ENCODE data around the gene SOX6.

Gene SOX6

GRCh38 chr11:15936011-15936410 lies 420.3 kb downstream of the SOX6 start:
- no peak overlapping the region for H3K4me3 ChIP-seq (ENCODE audit: low read depth, low read length)
- no peak for TF ChIP-seq CTCF (IDR thresholded peaks at IDR 0.05; ENCODE audit: low read depth, low read length)

- H3K4me3 ChIP-seq (ENCODE audit: low read depth, low read length): no peak overlapping the region
- TF ChIP-seq CTCF (IDR thresholded peaks at IDR 0.05; ENCODE audit: low read depth, low read length): no peak
Observed at GRCh38 chr11:15935373-15935772, 421.0 kb downstream of the SOX6 start.

GRCh38 chr11:15933886-15934625 lies 422.3 kb downstream of the SOX6 start:
- TF ChIP-seq CTCF (IDR thresholded peaks at IDR 0.05; ENCODE audit: low read depth, low read length): no peak
- no peak overlapping the region for H3K4me3 ChIP-seq (ENCODE audit: low read depth, low read length)

GRCh38 chr11:15932417-15932816 lies 423.9 kb downstream of the SOX6 start:
- H3K4me3 ChIP-seq (ENCODE audit: low read depth, low read length): no peak overlapping the region
- TF ChIP-seq CTCF (IDR thresholded peaks at IDR 0.05; ENCODE audit: low read depth, low read length): no peak

- no peak overlapping the region for H3K4me3 ChIP-seq (ENCODE audit: low read depth, low read length)
- TF ChIP-seq CTCF (IDR thresholded peaks at IDR 0.05; ENCODE audit: low read depth, low read length): no peak
Observed at GRCh38 chr11:15931497-15931896, 424.8 kb downstream of the SOX6 start.

GRCh38 chr11:15930442-15931025 lies 425.8 kb downstream of the SOX6 start:
- H3K4me3 ChIP-seq (ENCODE audit: low read depth, low read length): no peak overlapping the region
- no peak for TF ChIP-seq CTCF (IDR thresholded peaks at IDR 0.05; ENCODE audit: low read depth, low read length)

GRCh38 chr11:15929371-15929901 lies 426.9 kb downstream of the SOX6 start:
- no peak for TF ChIP-seq CTCF (IDR thresholded peaks at IDR 0.05; ENCODE audit: low read depth, low read length)
- no peak overlapping the region for H3K4me3 ChIP-seq (ENCODE audit: low read depth, low read length)

Data from WI38 (cell line).